ENCODE measurements around the gene CLCF1. TPM values are rescaled to one million over a fixed set of nuclear protein-coding genes. Genes with fewer than 3 reads are reported as not detected.

CLCF1 gene
- total RNA-seq, 1 donor from 2014 or later, result 0.63 TPM

- Mint-ChIP-seq H3K36me3 (ENCODE audit: low read depth) (peaks cover 3% of the 10 kb centered on the region), H3K27ac (peak overlapping the region; percentile 27), H3K27me3 (peaks cover 62% of the 10 kb centered on the region), H3K4me3 (peak overlapping the region; percentile 31), H3K9me3 (no peaks in the 10 kb centered on the region), H3K4me1 (peaks cover 34% of the 10 kb centered on the region)
- no peak for DNase-seq
- intact Hi-C loops (cut with micrococcal nuclease), result no loop called here
Observed at GRCh38 chr11:67370351-67371076, 2.9 kb downstream of the CLCF1 start.

GRCh38 chr11:67369801-67370284 is 3.6 kb downstream of the CLCF1 start:
- Mint-ChIP-seq H3K4me3 (no peak overlapping the region), H3K36me3 (ENCODE audit: low read depth) (peaks cover 3% of the 10 kb centered on the region), H3K27me3 (peaks cover 62% of the 10 kb centered on the region), H3K9me3 (no peaks in the 10 kb centered on the region), H3K27ac (no peak overlapping the region), H3K4me1 (peaks cover 34% of the 10 kb centered on the region)
- DNase-seq, result no peak
- intact Hi-C loops (cut with micrococcal nuclease), result no loop called here

- Mint-ChIP-seq H3K4me3 (no peak overlapping the region), H3K27me3 (peaks cover 56% of the 10 kb centered on the region), H3K27ac (no peak overlapping the region), H3K36me3 (ENCODE audit: low read depth) (peaks cover 3% of the 10 kb centered on the region), H3K9me3 (no peaks in the 10 kb centered on the region), H3K4me1 (peaks cover 29% of the 10 kb centered on the region)
- intact Hi-C loops (cut with micrococcal nuclease), result no loop called here
- DNase-seq, result no peak
Observed at GRCh38 chr11:67369275-67369674, 4.1 kb downstream of the CLCF1 start.

GRCh38 chr11:67368621-67369020 is 4.8 kb downstream of the CLCF1 start:
- intact Hi-C loops (cut with micrococcal nuclease), result no loop called here
- Mint-ChIP-seq H3K9me3 (no peaks in the 10 kb centered on the region), H3K27me3 (peaks cover 53% of the 10 kb centered on the region), H3K4me3 (no peak overlapping the region), H3K27ac (no peak overlapping the region), H3K36me3 (ENCODE audit: low read depth) (peaks cover 3% of the 10 kb centered on the region), H3K4me1 (peaks cover 27% of the 10 kb centered on the region)
- no peak for DNase-seq

- peaks cover 3% of the 10 kb centered on the region for H3K36me3 Mint-ChIP-seq (ENCODE audit: low read depth)
- H3K4me1 Mint-ChIP-seq, result peaks cover 27% of the 10 kb centered on the region
- intact Hi-C loops (cut with micrococcal nuclease), result no loop called here
- H3K27me3 Mint-ChIP-seq, result peaks cover 56% of the 10 kb centered on the region
- no peak overlapping the region for H3K27ac Mint-ChIP-seq
- no peaks in the 10 kb centered on the region for H3K9me3 Mint-ChIP-seq
- no peak overlapping the region for H3K4me3 Mint-ChIP-seq
- no peak for DNase-seq
Observed at GRCh38 chr11:67367761-67368227, 5.6 kb downstream of the CLCF1 start.

- DNase-seq, result no peak
- no peak overlapping the region for H3K4me3 Mint-ChIP-seq
- no peak overlapping the region for H3K27ac Mint-ChIP-seq
- H3K4me1 Mint-ChIP-seq, result peaks cover 27% of the 10 kb centered on the region
- peaks cover 3% of the 10 kb centered on the region for H3K36me3 Mint-ChIP-seq (ENCODE audit: low read depth)
- H3K9me3 Mint-ChIP-seq, result no peaks in the 10 kb centered on the region
- intact Hi-C loops (cut with micrococcal nuclease), result no loop called here
- peaks cover 61% of the 10 kb centered on the region for H3K27me3 Mint-ChIP-seq
Observed at GRCh38 chr11:67366961-67367760, 6.2 kb downstream of the CLCF1 start.

- Mint-ChIP-seq H3K36me3 (ENCODE audit: low read depth) (peaks cover 2% of the 10 kb centered on the region), H3K9me3 (no peaks in the 10 kb centered on the region), H3K4me3 (no peak overlapping the region), H3K27me3 (peaks cover 62% of the 10 kb centered on the region), H3K27ac (no peak overlapping the region), H3K4me1 (peaks cover 23% of the 10 kb centered on the region)
- DNase-seq, result no peak
- intact Hi-C loops (cut with micrococcal nuclease), result no loop called here
Observed at GRCh38 chr11:67366546-67366945, 6.9 kb downstream of the CLCF1 start.

- intact Hi-C loops (cut with micrococcal nuclease), result no loop called here
- Mint-ChIP-seq H3K9me3 (no peaks in the 10 kb centered on the region), H3K36me3 (ENCODE audit: low read depth) (no peaks in the 10 kb centered on the region), H3K4me3 (no peak overlapping the region), H3K27ac (no peak overlapping the region), H3K27me3 (peaks cover 62% of the 10 kb centered on the region), H3K4me1 (peaks cover 18% of the 10 kb centered on the region)
- no peak for DNase-seq
Observed at GRCh38 chr11:67365736-67366444, 7.5 kb downstream of the CLCF1 start.

- Mint-ChIP-seq H3K27ac (no peak overlapping the region), H3K4me3 (no peak overlapping the region), H3K27me3 (peaks cover 57% of the 10 kb centered on the region), H3K9me3 (no peaks in the 10 kb centered on the region), H3K4me1 (peaks cover 15% of the 10 kb centered on the region), H3K36me3 (ENCODE audit: low read depth) (no peaks in the 10 kb centered on the region)
- DNase-seq, result no peak
- intact Hi-C loops (cut with micrococcal nuclease), result no loop called here
Observed at GRCh38 chr11:67364783-67365722, 8.3 kb downstream of the CLCF1 start.

- Mint-ChIP-seq H3K4me1 (peaks cover 13% of the 10 kb centered on the region), H3K27me3 (peaks cover 50% of the 10 kb centered on the region), H3K27ac (no peak overlapping the region), H3K9me3 (no peaks in the 10 kb centered on the region), H3K4me3 (no peak overlapping the region), H3K36me3 (ENCODE audit: low read depth) (no peaks in the 10 kb centered on the region)
- intact Hi-C loops (cut with micrococcal nuclease), result no loop called here
- no peak for DNase-seq
Observed at GRCh38 chr11:67364169-67364568, 9.2 kb downstream of the CLCF1 start.

GRCh38 chr11:67357831-67358670 is 15.3 kb downstream of the CLCF1 start:
- H3K4me3 Mint-ChIP-seq, result no peak overlapping the region
- H3K36me3 Mint-ChIP-seq (ENCODE audit: low read depth), result no peaks in the 10 kb centered on the region
- peaks cover 25% of the 10 kb centered on the region for H3K4me1 Mint-ChIP-seq
- no peak for DNase-seq
- intact Hi-C loops (cut with micrococcal nuclease), result loop anchor here (1.0 to 10.0 kb wide), 2 partner anchors 24 to 227 kb away; partner anchors contain the start of gene GSTP1
- no peaks in the 10 kb centered on the region for H3K9me3 Mint-ChIP-seq
- H3K27me3 Mint-ChIP-seq, result peaks cover 33% of the 10 kb centered on the region
- H3K27ac Mint-ChIP-seq, result no peak overlapping the region

GRCh38 chr11:67356864-67357561 is 16.4 kb downstream of the CLCF1 start:
- peaks cover 24% of the 10 kb centered on the region for H3K27me3 Mint-ChIP-seq
- H3K27ac Mint-ChIP-seq, result peak overlapping the region; percentile 88
- peak overlapping the region; percentile 67 for H3K4me3 Mint-ChIP-seq
- DNase-seq, result peak; percentile 92
- no peaks in the 10 kb centered on the region for H3K36me3 Mint-ChIP-seq (ENCODE audit: low read depth)
- intact Hi-C loops (cut with micrococcal nuclease), result loop anchor here (1.0 to 10.0 kb wide), 2 partner anchors 25 to 228 kb away; partner anchors contain the start of gene GSTP1
- peaks cover 31% of the 10 kb centered on the region for H3K4me1 Mint-ChIP-seq
- no peaks in the 10 kb centered on the region for H3K9me3 Mint-ChIP-seq
